ENCODE data around the gene CAMTA1. TPM values are rescaled to one million over a fixed set of nuclear protein-coding genes. Genes with fewer than 3 reads are reported as not detected.

Gene CAMTA1
- total and polyA plus RNA-seq, 2 experiments from 2014 or later, result 89.0 to 145 TPM

- Histone ChIP-seq H3K36me3 (replicated peaks; ENCODE audit: insufficient read depth, low read depth) (no peaks in the 10 kb centered on the region), H2AFZ (no peak overlapping the region), H3K4me3 (no peak overlapping the region), H3K79me2 (no peaks in the 10 kb centered on the region), H3K27ac (no peak overlapping the region), H3K4me1 (ENCODE audit: insufficient read depth) (no peaks in the 10 kb centered on the region), H3K9me3 (ENCODE audit: low read depth) (no peaks in the 10 kb centered on the region), H4K20me1 (ENCODE audit: insufficient read depth, poor library complexity, severe bottlenecking) (no peaks in the 10 kb centered on the region), H3K27me3 (no peaks in the 10 kb centered on the region), H3K4me2 (no peak overlapping the region), H3K9me2 (replicated peaks; ENCODE audit: insufficient read depth) (no peaks in the 10 kb centered on the region)
- WGBS (ENCODE audit: low lambda C conversion rate, missing lambda C conversion rate), result 87% methylated on average over 7 of the region's 7 CpGs
- no peak for TF ChIP-seq EZH2phosphoT487 (IDR thresholded peaks at IDR 0.05; ENCODE audit: low read depth, severe bottlenecking, unreplicated experiment)
- DNase-seq (ENCODE audit: low spot score), result no peak
These were observed 744.7 kb downstream of the CAMTA1 start for GRCh38 chr1:7529917-7530316.

- TF ChIP-seq CTCF (IDR thresholded peaks at IDR 0.05; ENCODE audit: poor library complexity) (no peak), EZH2 (IDR thresholded peaks at IDR 0.05; ENCODE audit: borderline replicate concordance) (no peak)
- 94% methylated on average over 18 of the region's 18 CpGs for WGBS (ENCODE audit: low lambda C conversion rate, missing lambda C conversion rate)
These were observed 746.5 kb downstream of the CAMTA1 start for GRCh38 chr1:7531562-7532340.

GRCh38 chr1:7533006-7533405 lies 747.8 kb downstream of the CAMTA1 start:
- Histone ChIP-seq H3K79me2 (no peaks in the 10 kb centered on the region), H3K27me3 (no peaks in the 10 kb centered on the region), H4K20me1 (ENCODE audit: insufficient read depth, poor library complexity, severe bottlenecking) (no peaks in the 10 kb centered on the region), H2AFZ (no peak overlapping the region), H3K4me1 (ENCODE audit: insufficient read depth) (peaks cover 7% of the 10 kb centered on the region), H3K4me2 (no peak overlapping the region), H3K4me3 (no peak overlapping the region), H3K27ac (no peak overlapping the region), H3K9me2 (replicated peaks; ENCODE audit: insufficient read depth) (no peaks in the 10 kb centered on the region), H3K36me3 (replicated peaks; ENCODE audit: insufficient read depth, low read depth) (no peaks in the 10 kb centered on the region), H3K9me3 (ENCODE audit: low read depth) (no peaks in the 10 kb centered on the region)
- DNase-seq (ENCODE audit: low spot score), result no peak
- WGBS (ENCODE audit: low lambda C conversion rate, missing lambda C conversion rate), result 91% methylated on average over 10 of the region's 10 CpGs
- TF ChIP-seq EZH2phosphoT487 (IDR thresholded peaks at IDR 0.05; ENCODE audit: low read depth, severe bottlenecking, unreplicated experiment), result no peak

More at GRCh38 chr1:7531562-7532340, 746.5 kb downstream of the CAMTA1 start:
- Histone ChIP-seq H2AFZ (no peak overlapping the region), H3K27ac (no peak overlapping the region), H3K9me3 (ENCODE audit: low read depth) (no peaks in the 10 kb centered on the region), H3K4me2 (no peak overlapping the region), H4K20me1 (ENCODE audit: insufficient read depth, poor library complexity, severe bottlenecking) (no peaks in the 10 kb centered on the region), H3K79me2 (no peaks in the 10 kb centered on the region), H3K36me3 (replicated peaks; ENCODE audit: insufficient read depth, low read depth) (no peaks in the 10 kb centered on the region), H3K4me3 (no peak overlapping the region), H3K4me1 (ENCODE audit: insufficient read depth) (peaks cover 7% of the 10 kb centered on the region), H3K9me2 (replicated peaks; ENCODE audit: insufficient read depth) (no peaks in the 10 kb centered on the region), H3K27me3 (no peaks in the 10 kb centered on the region)
- DNase-seq (ENCODE audit: low spot score), result no peak

- Histone ChIP-seq H3K4me2 (no peak overlapping the region), H3K36me3 (replicated peaks; ENCODE audit: insufficient read depth, low read depth) (no peaks in the 10 kb centered on the region), H3K27me3 (no peaks in the 10 kb centered on the region), H3K79me2 (no peaks in the 10 kb centered on the region), H3K4me3 (no peak overlapping the region), H3K27ac (no peak overlapping the region), H3K9me2 (replicated peaks; ENCODE audit: insufficient read depth) (no peaks in the 10 kb centered on the region), H4K20me1 (ENCODE audit: insufficient read depth, poor library complexity, severe bottlenecking) (no peaks in the 10 kb centered on the region), H2AFZ (no peak overlapping the region), H3K9me3 (ENCODE audit: low read depth) (no peaks in the 10 kb centered on the region), H3K4me1 (ENCODE audit: insufficient read depth) (peaks cover 7% of the 10 kb centered on the region)
- no peak for DNase-seq (ENCODE audit: low spot score)
- 68% methylated on average over 23 of the region's 24 CpGs for WGBS (ENCODE audit: low lambda C conversion rate, missing lambda C conversion rate)
- no peak for TF ChIP-seq EZH2 (IDR thresholded peaks at IDR 0.05; ENCODE audit: borderline replicate concordance)
These were observed 749.0 kb downstream of the CAMTA1 start for GRCh38 chr1:7534061-7534825.

Measured in hepatocyte (in vitro differentiated cells).